ENCODE measurements around the gene WDCP. TPM values are rescaled to one million over a fixed set of nuclear protein-coding genes. Genes with fewer than 3 reads are reported as not detected.

Gene WDCP
- total and polyA plus RNA-seq, 10 of the 15 experiments (the other 5 are each of a cell fraction or from before 2014, with no cell fraction given), result 5.5 to 21.3 (median 13.2) TPM

GRCh38 chr2:24088821-24089359 lies 41.7 kb upstream of the WDCP start:
- H3K36me3 ChIP-seq (ENCODE audit: control insufficient read depth in 2 of 2, insufficient read depth in 2 of 2, low read length in 1 of 2), result no peaks in the 10 kb centered on the region
- no peak overlapping the region for H3K4me3 ChIP-seq
- H3K79me2 ChIP-seq (ENCODE audit: control insufficient read depth, insufficient read depth, low read length), result no peaks in the 10 kb centered on the region
- RAD21 ChIA-PET (ENCODE audit: unreplicated experiment), result interaction anchor here (2.0 kb wide), 1 partner anchor 264 kb away, joined by 5 read pairs; no protein-coding TSS in a partner anchor
- peaks cover 5% of the 10 kb centered on the region for H3K4me1 ChIP-seq (ENCODE audit: control insufficient read depth, insufficient read depth, low read length)
- no peaks in the 10 kb centered on the region for H3K27me3 ChIP-seq (replicated peaks in 1 of 2; ENCODE audit: control insufficient read depth in 2 of 2, insufficient read depth in 2 of 2, low read length in 1 of 2)
- H3K9me3 ChIP-seq (replicated peaks; ENCODE audit: control insufficient read depth, insufficient read depth, low read length), result no peaks in the 10 kb centered on the region
- H3K9ac ChIP-seq (ENCODE audit: control insufficient read depth, insufficient read depth, low read length), result no peak overlapping the region
- in situ Hi-C loops (cut with MboI) (loop anchor here (5.0 kb wide), 1 partner anchor 262 kb away; no protein-coding TSS in a partner anchor), intact Hi-C loops (cut with micrococcal nuclease; ENCODE audit: unreplicated experiment) (no loop called here)
- H3K27ac ChIP-seq (ENCODE audit: control insufficient read depth, insufficient read depth), result no peak overlapping the region
- SMC1A ChIA-PET (ENCODE audit: uncharacterized antibody, unreplicated experiment), result interaction anchor here (1.5 kb wide), 1 partner anchor 19 kb away, joined by 4 read pairs; no protein-coding TSS in a partner anchor
- FAIRE-seq (no peak), ATAC-seq (no peak), DNase-seq (ENCODE audit: low read depth, low spot score) (no peak)
- H3K4me2 ChIP-seq (ENCODE audit: control insufficient read depth, insufficient read depth), result no peak overlapping the region
- POLR2A ChIA-PET, result interaction anchor here (0.6 kb wide), 1 partner anchor 20 kb away, joined by 3 read pairs; no protein-coding TSS in a partner anchor
- H2AFZ ChIP-seq (ENCODE audit: control insufficient read depth, low read depth, low read length), result no peak overlapping the region
- no peaks in the 10 kb centered on the region for H4K20me1 ChIP-seq (ENCODE audit: control insufficient read depth, insufficient read depth)
- TF ChIP-seq BHLHE40 (IDR thresholded peaks at IDR 0.05; ENCODE audit: borderline replicate concordance in 1 of 2, low read depth in 2 of 2, low read length in 1 of 2), result no peak
- no peak for TF ChIP-seq ZNF274 (IDR thresholded peaks at IDR 0.05; ENCODE audit: insufficient read depth, insufficient read length)
- no peak for TF ChIP-seq NBN (IDR thresholded peaks at IDR 0.05)
- TF ChIP-seq CHD4 (IDR thresholded peaks at IDR 0.05), result no peak
- no peak for TF ChIP-seq NFYB (IDR thresholded peaks at IDR 0.05; ENCODE audit: insufficient read depth, low read depth, low read length)
- TF ChIP-seq CREB1 (IDR thresholded peaks at IDR 0.05; ENCODE audit: low read depth), result no peak
- TF ChIP-seq ESRRA (IDR thresholded peaks at IDR 0.05; ENCODE audit: low read length), result no peak
- no peak for TF ChIP-seq PAX5 (IDR thresholded peaks at IDR 0.05; ENCODE audit: borderline replicate concordance, low read depth, low read length)
- no peak for TF ChIP-seq RAD21 (IDR thresholded peaks at IDR 0.05; ENCODE audit: insufficient read depth, low read depth, low read length)
- CTCF ChIA-PET, result interaction anchor here (0.7 to 1.4 kb wide), 2 partner anchors 23 to 31 kb away, joined by 3 to 4 read pairs; no protein-coding TSS in a partner anchor
- BruUV-seq (replicated peaks), result no TSS peak
- 70% methylated on average over 2 of the region's 2 CpGs for WGBS (ENCODE audit: insufficient coverage, insufficient replicate concordance, low lambda C conversion rate, missing lambda C conversion rate)

All from GM12878 (cell line).